Activated effector memory CD4-positive, alpha-beta T cell treated with anti-CD3 and anti-CD28 coated beads, Interleukin-2, amount 50 U/mL, for 16 hours (primary cell): ENCODE measurements around the gene FFAR3.

Experiments
- DNase-seq: peaks from one replicate; pipeline ENCODE4 v3.0.0-alpha.2; 2020

Gene FFAR3

GRCh38 chr19:35357867-35358573 is at the start of gene FFAR3:
TSS of gene FFAR3 (plus strand) at chr19:35358460. CDS start at chr19:35358891, 431 bp downstream.
- peak; percentile 60 for DNase-seq

- no peak for DNase-seq
Measured at GRCh38 chr19:35308910-35309309, 49.4 kb upstream of the FFAR3 start.

- no peak for DNase-seq
Measured at GRCh38 chr19:35309481-35310279, 48.6 kb upstream of the FFAR3 start.

- DNase-seq = no peak
Measured at GRCh38 chr19:35310331-35310730, 47.9 kb upstream of the FFAR3 start.

- DNase-seq = no peak
Measured at GRCh38 chr19:35310811-35311465, 47.3 kb upstream of the FFAR3 start.

- DNase-seq = no peak
Measured at GRCh38 chr19:35311901-35312665, 46.2 kb upstream of the FFAR3 start.

GRCh38 chr19:35313587-35313986 is 44.7 kb upstream of the FFAR3 start:
- DNase-seq = no peak

- DNase-seq = no peak
Measured at GRCh38 chr19:35314031-35314430, 44.2 kb upstream of the FFAR3 start.

- no peak for DNase-seq
Measured at GRCh38 chr19:35314858-35315470, 43.3 kb upstream of the FFAR3 start.

GRCh38 chr19:35315883-35316282 is 42.4 kb upstream of the FFAR3 start:
- DNase-seq = no peak

- DNase-seq = no peak
Measured at GRCh38 chr19:35316560-35316959, 41.7 kb upstream of the FFAR3 start.

- DNase-seq = no peak
Measured at GRCh38 chr19:35317464-35318043, 40.7 kb upstream of the FFAR3 start.

GRCh38 chr19:35318679-35319448 is 39.4 kb upstream of the FFAR3 start:
- no peak for DNase-seq

GRCh38 chr19:35320065-35320713 is 38.1 kb upstream of the FFAR3 start:
- DNase-seq = no peak

- DNase-seq = no peak
Measured at GRCh38 chr19:35321291-35321690, 37.0 kb upstream of the FFAR3 start.

GRCh38 chr19:35322014-35322413 is 36.2 kb upstream of the FFAR3 start:
- DNase-seq = no peak

GRCh38 chr19:35327642-35328041 is 30.6 kb upstream of the FFAR3 start:
- no peak for DNase-seq

- DNase-seq = no peak
Measured at GRCh38 chr19:35328851-35329285, 29.4 kb upstream of the FFAR3 start, which contains the start of gene CD22. TSS of gene CD22 (plus strand) at chr19:35329187. CDS start at chr19:35332041, 2,854 bp downstream.

- no peak for DNase-seq
Measured at GRCh38 chr19:35329323-35329722, 28.9 kb upstream of the FFAR3 start.

- DNase-seq = no peak
Measured at GRCh38 chr19:35330475-35330874, 27.8 kb upstream of the FFAR3 start.
